HG03460 (cell line): ENCODE data around the gene GTPBP2.
A peak's percentile ranks its signal among the peaks of the same experiment; 100 is the strongest.
"Not testable (repeated sequence)": the region's sequence is repeated elsewhere in the genome, so short reads cannot be mapped to it uniquely, and the experiment has no call there.

Experiments used
- ATAC-seq: cut with Tn5 transposase; IDR thresholded peaks from one replicate; pipeline ENCODE4 v1.9.1; 2021; ENCODE audit not compliant: unreplicated experiment

The GTPBP2 gene

GRCh38 chr6:43629104-43629504 lies at the start of gene GTPBP2:
Gene GTPBP2, minus strand, starts transcription at chr6:43629264. Its CDS starts 102 bp downstream, at chr6:43629162.
- ATAC-seq, result peak; percentile 78

- no peak for ATAC-seq
Measured at GRCh38 chr6:43678341-43678740, 49.3 kb upstream of the GTPBP2 start.

- ATAC-seq, result no peak
Measured at GRCh38 chr6:43677759-43678158, 48.7 kb upstream of the GTPBP2 start.

- ATAC-seq, result no peak
Measured at GRCh38 chr6:43676962-43677606, 48.0 kb upstream of the GTPBP2 start.

GRCh38 chr6:43674921-43675320 lies 45.9 kb upstream of the GTPBP2 start:
- no peak for ATAC-seq

GRCh38 chr6:43674291-43674690 lies 45.2 kb upstream of the GTPBP2 start:
- no peak for ATAC-seq

- ATAC-seq, result no peak
Measured at GRCh38 chr6:43673444-43674084, 44.5 kb upstream of the GTPBP2 start.

GRCh38 chr6:43671801-43672690 lies 43.0 kb upstream of the GTPBP2 start:
- no peak for ATAC-seq

GRCh38 chr6:43671011-43671800 lies 42.1 kb upstream of the GTPBP2 start:
- no peak for ATAC-seq

- no peak for ATAC-seq
Measured at GRCh38 chr6:43670623-43670986, 41.5 kb upstream of the GTPBP2 start.

GRCh38 chr6:43669922-43670622 lies 41.0 kb upstream of the GTPBP2 start:
- no peak for ATAC-seq

GRCh38 chr6:43669050-43669921 lies 40.2 kb upstream of the GTPBP2 start:
- no peak for ATAC-seq

GRCh38 chr6:43668151-43669028 lies 39.3 kb upstream of the GTPBP2 start:
- ATAC-seq, result peak; percentile 54

- peak; percentile 40 for ATAC-seq
Measured at GRCh38 chr6:43667245-43668150, 38.4 kb upstream of the GTPBP2 start.

GRCh38 chr6:43666196-43666920 lies 37.3 kb upstream of the GTPBP2 start:
- ATAC-seq, result no peak

GRCh38 chr6:43665376-43665775 lies 36.3 kb upstream of the GTPBP2 start:
- no peak for ATAC-seq

- not testable (repeated sequence) for ATAC-seq
Measured at GRCh38 chr6:43662948-43663347, 33.9 kb upstream of the GTPBP2 start.
